Stimulated activated CD8-positive, alpha-beta memory T cell treated with anti-CD3 and anti-CD28 coated beads, Interleukin-15, amount 100 ng/mL, for 24 hours (primary cell): ENCODE measurements around the gene FRMD5.

Experiments
- DNase-seq: peaks from one replicate; pipeline ENCODE4 v3.0.0-alpha.2; 2020; ENCODE audit warnings: low read depth

FRMD5 gene

GRCh38 chr15:44160796-44161195, 34.3 kb downstream of the FRMD5 start:
- no peak for DNase-seq

- no peak for DNase-seq
Measured at GRCh38 chr15:44159492-44159891, 35.6 kb downstream of the FRMD5 start.

GRCh38 chr15:44158111-44158510, 37.0 kb downstream of the FRMD5 start:
- DNase-seq, result no peak

- DNase-seq, result no peak
Measured at GRCh38 chr15:44157679-44158078, 37.4 kb downstream of the FRMD5 start.

- DNase-seq, result no peak
Measured at GRCh38 chr15:44153352-44153751, 41.7 kb downstream of the FRMD5 start.

- no peak for DNase-seq
Measured at GRCh38 chr15:44149224-44149623, 45.8 kb downstream of the FRMD5 start.

- DNase-seq, result no peak
Measured at GRCh38 chr15:44148580-44148979, 46.5 kb downstream of the FRMD5 start.

- DNase-seq, result no peak
Measured at GRCh38 chr15:44147636-44148035, 47.4 kb downstream of the FRMD5 start.

- no peak for DNase-seq
Measured at GRCh38 chr15:44145495-44145894, 49.6 kb downstream of the FRMD5 start.

- DNase-seq, result no peak
Measured at GRCh38 chr15:44144992-44145391, 50.1 kb downstream of the FRMD5 start.

GRCh38 chr15:44144184-44144583, 50.9 kb downstream of the FRMD5 start:
- DNase-seq, result no peak

- DNase-seq, result no peak
Measured at GRCh38 chr15:44137750-44138149, 57.3 kb downstream of the FRMD5 start.

GRCh38 chr15:44136991-44137477, 58.0 kb downstream of the FRMD5 start:
- no peak for DNase-seq

- DNase-seq, result no peak
Measured at GRCh38 chr15:44132057-44132456, 63.0 kb downstream of the FRMD5 start.

- DNase-seq, result no peak
Measured at GRCh38 chr15:44130778-44131177, 64.3 kb downstream of the FRMD5 start.

- no peak for DNase-seq
Measured at GRCh38 chr15:44129911-44130310, 65.2 kb downstream of the FRMD5 start.

- no peak for DNase-seq
Measured at GRCh38 chr15:44128443-44128842, 66.6 kb downstream of the FRMD5 start.

GRCh38 chr15:44125879-44126278, 69.2 kb downstream of the FRMD5 start:
- DNase-seq, result no peak

- no peak for DNase-seq
Measured at GRCh38 chr15:44102675-44103254, 92.3 kb downstream of the FRMD5 start.

GRCh38 chr15:44101944-44102343, 93.1 kb downstream of the FRMD5 start:
- DNase-seq, result no peak

- no peak for DNase-seq
Measured at GRCh38 chr15:44101286-44101685, 93.8 kb downstream of the FRMD5 start.

GRCh38 chr15:44099671-44100070, 95.4 kb downstream of the FRMD5 start:
- no peak for DNase-seq

- DNase-seq, result no peak
Measured at GRCh38 chr15:44097552-44097951, 97.5 kb downstream of the FRMD5 start.

GRCh38 chr15:44096596-44096995, 98.5 kb downstream of the FRMD5 start:
- DNase-seq, result no peak

GRCh38 chr15:44094781-44095180, 100.3 kb downstream of the FRMD5 start:
- no peak for DNase-seq
